ENCODE data around the gene TRAPPC1. TPM values are rescaled to one million over a fixed set of nuclear protein-coding genes. Genes with fewer than 3 reads are reported as not detected.

TRAPPC1 gene
- total RNA-seq, 5 donors from 2014 or later (not counting 1 experiment from before 2014, with no cell fraction given): 95.4 to 138 (median 113) TPM

Other genes with a start within 250 kb of the TRAPPC1 start
- gene TP53, start 244.5 kb downstream of the TRAPPC1 start, total RNA-seq: 100 to 1,000 TPM in 2 of 5 donors, 10 to 100 TPM in 3; 65.1 to 108 (median 93.5) TPM
- 10 to 100 TPM in 3 of 5 donors, 1 to 10 TPM in 2; 8.0 to 14.6 (median 13.1) TPM for gene WRAP53, start 243.5 kb downstream of the TRAPPC1 start, total RNA-seq
- under 1 TPM in 3 of 5 donors, not detected in 2; 0.07 to 0.19 (median 0.18) TPM for gene EFNB3, start 226.7 kb downstream of the TRAPPC1 start, total RNA-seq
- not detected for gene DNAH2, start 214.2 kb downstream of the TRAPPC1 start, total RNA-seq
- 100 to 1,000 TPM in 3 of 5 donors, 10 to 100 TPM in 2; 87.3 to 180 (median 108) TPM for gene KDM6B, start 97.7 kb downstream of the TRAPPC1 start, total RNA-seq
- gene TMEM88, start 76.9 kb downstream of the TRAPPC1 start, total RNA-seq: 10 to 100 TPM in 2 of 5 donors, 1 to 10 TPM in 3; 5.8 to 27.1 (median 8.4) TPM
- gene NAA38, start 74.4 kb downstream of the TRAPPC1 start, total RNA-seq: 10 to 100 TPM; 15.8 to 40.6 (median 33.6) TPM
- 10 to 100 TPM in 2 of 5 donors, 1 to 10 TPM in 3; 5.5 to 12.4 (median 8.4) TPM for gene CYB5D1, start 73.9 kb downstream of the TRAPPC1 start, total RNA-seq
- gene CHD3, start 43.2 kb downstream of the TRAPPC1 start, total RNA-seq: 100 to 1,000 TPM; 250 to 331 (median 274) TPM
- gene RNF227, start 15.7 kb downstream of the TRAPPC1 start, total RNA-seq: 1 to 10 TPM; 2.9 to 7.3 (median 5.2) TPM
- gene KCNAB3, start 2.1 kb downstream of the TRAPPC1 start, total RNA-seq: 10 to 100 TPM; 10.0 to 18.1 (median 14.5) TPM
- gene CNTROB, start 260 bp upstream of the TRAPPC1 start, total RNA-seq: 10 to 100 TPM; 28.9 to 34.9 (median 32.9) TPM
- under 1 TPM in 1 of 5 donors, not detected in 4; 0.06 TPM for gene GUCY2D, start 70.7 kb upstream of the TRAPPC1 start, total RNA-seq
- under 1 TPM in 3 of 5 donors, not detected in 2; 0.10 to 0.20 (median 0.13) TPM for gene ALOX15B, start 107.1 kb upstream of the TRAPPC1 start, total RNA-seq
- gene ALOX12B, start 155.8 kb upstream of the TRAPPC1 start, total RNA-seq: 1 to 10 TPM in 1 of 5 donors, under 1 TPM in 3, not detected in 1; 0.63 to 1.1 (median 0.81) TPM
- gene ALOXE3, start 186.6 kb upstream of the TRAPPC1 start, total RNA-seq: 1 to 10 TPM in 1 of 5 donors, under 1 TPM in 3, not detected in 1; 0.13 to 1.2 (median 0.19) TPM
- gene HES7, start 192.2 kb upstream of the TRAPPC1 start, total RNA-seq: 1 to 10 TPM in 1 of 5 donors, under 1 TPM in 2, not detected in 2; 0.16 to 1.6 (median 0.23) TPM
- 1,000 to 10,000 TPM in 2 of 5 donors, 10 to 100 TPM in 3; 62.6 to 1,675 (median 82.4) TPM for gene PER1, start 220.5 kb upstream of the TRAPPC1 start, total RNA-seq
- gene VAMP2, start 231.0 kb upstream of the TRAPPC1 start, total RNA-seq: 100 to 1,000 TPM; 160 to 243 (median 186) TPM
- gene TMEM107, start 244.4 kb upstream of the TRAPPC1 start, total RNA-seq: 10 to 100 TPM; 23.4 to 28.9 (median 25.0) TPM

Measured in T-cell (primary cell).